ENCODE measurements around the gene KRTAP10-12.

The KRTAP10-12 gene

GRCh38 chr21:44712203-44713028, 15.4 kb downstream of the KRTAP10-12 start:
- no peak for DNase-seq

GRCh38 chr21:44713130-44713529, 16.2 kb downstream of the KRTAP10-12 start:
- DNase-seq, result no peak

- DNase-seq, result no peak
These were observed 16.9 kb downstream of the KRTAP10-12 start for GRCh38 chr21:44713846-44714245.

GRCh38 chr21:44714905-44715304, 17.9 kb downstream of the KRTAP10-12 start:
- no peak for DNase-seq

- no peak for DNase-seq
These were observed 20.0 kb downstream of the KRTAP10-12 start for GRCh38 chr21:44716984-44717383.

- no peak for DNase-seq
These were observed 21.1 kb downstream of the KRTAP10-12 start for GRCh38 chr21:44718093-44718492.

GRCh38 chr21:44718571-44718970, 21.6 kb downstream of the KRTAP10-12 start:
- no peak for DNase-seq

- DNase-seq, result no peak
These were observed 23.2 kb downstream of the KRTAP10-12 start for GRCh38 chr21:44720170-44720569.

GRCh38 chr21:44722731-44723130, 25.8 kb downstream of the KRTAP10-12 start:
- DNase-seq, result no peak

GRCh38 chr21:44723177-44724131, 26.5 kb downstream of the KRTAP10-12 start:
- no peak for DNase-seq

- DNase-seq, result no peak
These were observed 27.2 kb downstream of the KRTAP10-12 start for GRCh38 chr21:44724196-44724595.

GRCh38 chr21:44724926-44725325, 28.0 kb downstream of the KRTAP10-12 start:
- no peak for DNase-seq

GRCh38 chr21:44726826-44727225, 29.9 kb downstream of the KRTAP10-12 start:
- DNase-seq, result no peak

GRCh38 chr21:44727321-44727720, 30.3 kb downstream of the KRTAP10-12 start:
- DNase-seq, result no peak

- DNase-seq, result no peak
These were observed 30.8 kb downstream of the KRTAP10-12 start for GRCh38 chr21:44727757-44728156.

GRCh38 chr21:44728716-44729115, 31.7 kb downstream of the KRTAP10-12 start:
- no peak for DNase-seq

- no peak for DNase-seq
These were observed 32.5 kb downstream of the KRTAP10-12 start for GRCh38 chr21:44729336-44730027.

GRCh38 chr21:44730028-44730395, 33.0 kb downstream of the KRTAP10-12 start:
- no peak for DNase-seq

- no peak for DNase-seq
These were observed 34.1 kb downstream of the KRTAP10-12 start for GRCh38 chr21:44730951-44731579.

GRCh38 chr21:44732263-44732662, 35.3 kb downstream of the KRTAP10-12 start:
- DNase-seq, result no peak

GRCh38 chr21:44732956-44733355, 36.0 kb downstream of the KRTAP10-12 start:
- DNase-seq, result no peak

GRCh38 chr21:44734026-44734745, 37.2 kb downstream of the KRTAP10-12 start:
- DNase-seq, result no peak

Measured in T-helper 9 cell (primary cell).